Measurements from ENCODE around the gene CSNK2B. TPM values are rescaled to one million over a fixed set of nuclear protein-coding genes. Genes with fewer than 3 reads are reported as not detected.

Gene CSNK2B
- total and polyA plus RNA-seq, 7 experiments from 2014 or later: 101 to 275 (median 149) TPM

DNA sequence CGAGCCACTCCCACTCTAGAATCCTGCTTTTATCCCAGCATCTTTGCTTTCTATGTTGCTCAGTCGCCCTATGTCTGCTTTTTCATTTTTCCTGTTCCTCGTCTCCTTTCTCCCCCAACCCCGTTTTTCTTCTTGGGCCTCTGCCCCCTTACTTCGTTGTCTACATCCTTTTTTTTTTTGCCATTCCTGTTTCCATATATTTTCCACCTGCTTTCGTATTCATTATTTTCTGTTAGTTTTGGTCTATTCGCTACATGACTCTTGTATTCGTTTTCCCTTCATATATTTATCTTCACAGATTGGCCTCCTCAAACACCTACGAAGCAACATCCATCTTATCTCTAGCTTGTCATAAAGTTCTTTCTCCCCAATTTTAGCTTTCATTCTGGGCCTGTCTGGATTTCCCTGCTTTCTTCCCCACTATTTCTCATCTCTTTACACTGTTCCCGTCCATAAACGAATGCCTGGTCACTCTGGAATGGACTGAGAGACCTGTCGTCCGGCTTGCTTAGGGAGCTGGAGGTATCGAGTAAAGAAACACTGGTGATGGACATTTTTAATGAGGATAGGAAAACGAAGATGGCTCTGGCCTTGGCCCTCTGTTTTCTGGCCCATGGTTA, 44.5 kb upstream of the CSNK2B start:
- H3K4me1 ChIP-seq (ENCODE audit: control insufficient read depth in 2 of 2, insufficient read depth in 2 of 2, low read length in 2 of 2): peaks cover 9 to 14% of the 10 kb centered on the region in 2 donors
- intact Hi-C loops (cut with micrococcal nuclease): loop anchor here (2.0 to 5.0 kb wide), 10 partner anchors 17 to 1231 kb away; partner anchors contain the start of genes NELFE (in 2 of the 2), SKIC2 (in 2 of the 2), GNL1 (in 1 of the 2) and HSPA1B (in 1 of the 2)
- Mint-ChIP-seq H3K27me3 (no peaks in the 10 kb centered on the region), H3K9me3 (peaks cover 0 to 2% (median 0%) of the 10 kb centered on the region in 11 donors), H3K36me3 (peaks cover under 1 to 41% (median 10%) of the 10 kb centered on the region in 5 donors), H3K4me3 (peak overlapping the region; percentile 82 to 95 (median 93)), H3K4me1 (peaks cover 15 to 46% (median 41%) of the 10 kb centered on the region in 7 donors), H3K27ac (peak overlapping the region; percentile 90 to 98 (median 96))
- H3K4me3 ChIP-seq (ENCODE audit: low read length): peak overlapping the region; percentile 90
- H3K27me3 ChIP-seq (ENCODE audit: control insufficient read depth in 2 of 2, insufficient read depth in 2 of 2, low read length in 2 of 2): no peaks in the 10 kb centered on the region
- ChIA-PET CTCF (no interaction called here), POLR2A (interaction anchor here (0.6 to 66.4 kb wide), 15 partner anchors 15 to 338 kb away, joined by 3 to 3078 read pairs (median 5); partner anchors contain the start of genes APOM, ATP6V1G2, BAG6 and C6orf47)
- H3K9me3 ChIP-seq (ENCODE audit: control insufficient read depth in 2 of 3, low read length in 3 of 3): no peaks in the 10 kb centered on the region
- no peak for ATAC-seq
- DNase-seq: peak in 3 of 9 donors; percentile 15 to 29 (median 21)
- H3K36me3 ChIP-seq (ENCODE audit: control insufficient read depth in 2 of 3, insufficient read depth in 3 of 3, low read length in 3 of 3): peaks cover 12 to 31% (median 13%) of the 10 kb centered on the region in 3 experiments
- H3K27ac ChIP-seq (ENCODE audit: low read depth, low read length): peak overlapping the region; percentile 96

DNA sequence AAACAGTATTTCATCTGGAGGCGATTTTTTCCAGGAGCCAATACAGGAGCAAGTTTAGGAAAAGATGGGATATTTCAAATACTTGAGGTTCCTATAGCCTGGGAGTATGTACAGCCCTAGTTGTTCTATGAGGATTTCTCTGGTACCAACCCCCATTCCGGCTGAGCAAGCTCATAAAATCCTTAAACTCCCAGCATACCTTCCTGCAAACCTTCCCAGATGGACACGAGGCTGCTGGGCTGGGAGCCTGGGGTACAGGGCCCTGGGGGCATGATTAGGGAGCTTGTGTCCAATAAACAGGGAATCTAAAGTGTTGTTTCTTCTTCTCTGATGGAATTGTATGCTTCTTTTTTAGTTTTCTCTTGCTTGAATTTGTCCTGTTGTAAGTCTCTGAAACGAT, 43.9 kb upstream of the CSNK2B start:
- peaks cover 3 to 14% of the 10 kb centered on the region in 2 donors for H3K4me1 ChIP-seq (ENCODE audit: control insufficient read depth in 2 of 2, insufficient read depth in 2 of 2, low read length in 2 of 2)
- DNase-seq: no peak
- H3K36me3 Mint-ChIP-seq: peaks cover 4 to 41% (median 13%) of the 10 kb centered on the region in 5 donors
- H3K4me1 Mint-ChIP-seq: peaks cover 9 to 40% (median 35%) of the 10 kb centered on the region in 7 donors
- peak overlapping the region; percentile 82 to 95 (median 93) for H3K4me3 Mint-ChIP-seq
- no peaks in the 10 kb centered on the region for H3K27me3 Mint-ChIP-seq
- intact Hi-C loops (cut with micrococcal nuclease): loop anchor here (2.0 to 5.0 kb wide), 10 partner anchors 17 to 1230 kb away; partner anchors contain the start of genes NELFE (in 2 of the 2), SKIC2 (in 2 of the 2), GNL1 (in 1 of the 2) and HSPA1B (in 1 of the 2)
- H3K9me3 Mint-ChIP-seq: peaks cover 0 to 2% (median 0%) of the 10 kb centered on the region in 11 donors
- no peaks in the 10 kb centered on the region for H3K9me3 ChIP-seq (ENCODE audit: control insufficient read depth in 2 of 3, low read length in 3 of 3)
- H3K27ac Mint-ChIP-seq: peak overlapping the region; percentile 90 to 98 (median 96)
- H3K4me3 ChIP-seq (ENCODE audit: low read length): no peak overlapping the region
- H3K27ac ChIP-seq (ENCODE audit: low read depth, low read length): peak overlapping the region; percentile 96
- peaks cover 17 to 37% (median 18%) of the 10 kb centered on the region in 3 experiments for H3K36me3 ChIP-seq (ENCODE audit: control insufficient read depth in 2 of 3, insufficient read depth in 3 of 3, low read length in 3 of 3)
- ChIA-PET CTCF (interaction anchor here (0.8 kb wide), 1 partner anchor 125 kb away, joined by 3 read pairs; no protein-coding TSS in a partner anchor), POLR2A (interaction anchor here (0.6 to 66.4 kb wide), 15 partner anchors 16 to 338 kb away, joined by 3 to 3078 read pairs (median 4); partner anchors contain the start of genes APOM, ATP6V1G2, BAG6 and C6orf47)
- H3K27me3 ChIP-seq (ENCODE audit: control insufficient read depth in 2 of 2, insufficient read depth in 2 of 2, low read length in 2 of 2): no peaks in the 10 kb centered on the region
- ATAC-seq: no peak

- Histone ChIP-seq H3K4me3 (ENCODE audit: low read length) (no peak overlapping the region), H3K9me3 (ENCODE audit: control insufficient read depth in 2 of 3, low read length in 3 of 3) (no peaks in the 10 kb centered on the region), H3K27ac (ENCODE audit: low read depth, low read length) (peak overlapping the region; percentile 96), H3K27me3 (ENCODE audit: control insufficient read depth in 2 of 2, insufficient read depth in 2 of 2, low read length in 2 of 2) (no peaks in the 10 kb centered on the region), H3K36me3 (ENCODE audit: control insufficient read depth in 2 of 3, insufficient read depth in 3 of 3, low read length in 3 of 3) (peaks cover 20 to 44% (median 21%) of the 10 kb centered on the region in 3 experiments), H3K4me1 (ENCODE audit: control insufficient read depth in 2 of 2, insufficient read depth in 2 of 2, low read length in 2 of 2) (peaks cover 3 to 14% of the 10 kb centered on the region in 2 donors)
- Mint-ChIP-seq H3K27me3 (no peaks in the 10 kb centered on the region), H3K36me3 (peaks cover 4 to 46% (median 20%) of the 10 kb centered on the region in 5 donors), H3K9me3 (peaks cover 0 to 2% (median 0%) of the 10 kb centered on the region in 11 donors), H3K4me3 (peak overlapping the region in 5 of 10 donors; percentile 88 to 95 (median 93)), H3K4me1 (peaks cover 9 to 38% (median 34%) of the 10 kb centered on the region in 7 donors), H3K27ac (peak overlapping the region; percentile 66 to 98 (median 96))
- intact Hi-C loops (cut with micrococcal nuclease): loop anchor here (5.0 kb wide), 3 partner anchors 335 to 1230 kb away; partner anchors contain the start of genes GNL1 (in 1 of the 2), NELFE (in 1 of the 2), PRR3 (in 1 of the 2) and PSMB9 (in 1 of the 2)
- ChIA-PET POLR2A (interaction anchor here (0.6 to 66.4 kb wide), 9 partner anchors 12 to 296 kb away, joined by 3 to 3078 read pairs (median 5); partner anchors contain the start of genes ATP6V1G2, BAG6, DDX39B and HSPA1B), CTCF (interaction anchor here (0.8 kb wide), 1 partner anchor 126 kb away, joined by 3 read pairs; no protein-coding TSS in a partner anchor)
- DNase-seq (no peak), ATAC-seq (no peak)
These were observed 43.2 kb upstream of the CSNK2B start for GRCh38 chr6:31622684-31623091.

DNA sequence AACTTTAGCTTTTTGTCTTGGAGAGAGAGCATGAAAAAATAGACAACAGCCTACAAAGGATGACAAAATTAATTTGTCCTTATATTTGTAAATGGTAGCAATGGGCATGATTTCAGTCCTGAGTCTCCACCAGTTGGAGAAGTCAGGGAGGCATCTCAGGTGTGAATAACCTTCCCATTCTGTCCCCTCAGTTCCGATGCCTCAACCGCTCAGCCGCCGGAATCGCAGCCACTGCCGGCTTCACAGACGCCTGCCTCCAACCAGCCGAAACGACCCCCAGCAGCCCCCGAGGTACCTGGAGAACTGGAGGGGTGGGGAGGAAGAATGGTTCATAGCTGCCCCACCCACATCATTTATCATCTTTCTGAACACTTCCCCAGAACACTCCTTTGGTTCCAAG, 41.8 kb upstream of the CSNK2B start:
- H3K4me3 ChIP-seq (ENCODE audit: low read length): no peak overlapping the region
- H3K4me1 ChIP-seq (ENCODE audit: control insufficient read depth in 2 of 2, insufficient read depth in 2 of 2, low read length in 2 of 2): peaks cover 3 to 14% of the 10 kb centered on the region in 2 donors
- POLR2A ChIA-PET: interaction anchor here (66.4 kb wide), 1 partner anchor 60 kb away, joined by 3078 read pairs; the partner anchor contains the start of genes ATP6V1G2, DDX39B, LST1 and LTA
- Mint-ChIP-seq H3K4me1 (peaks cover 9 to 39% (median 30%) of the 10 kb centered on the region in 7 donors), H3K9me3 (peaks cover 0 to 2% (median 0%) of the 10 kb centered on the region in 11 donors), H3K4me3 (no peak overlapping the region), H3K27me3 (no peaks in the 10 kb centered on the region), H3K27ac (peak overlapping the region in 4 of 9 donors; percentile 5 to 74 (median 23)), H3K36me3 (peaks cover 4 to 48% (median 21%) of the 10 kb centered on the region in 5 donors)
- H3K9me3 ChIP-seq (ENCODE audit: control insufficient read depth in 2 of 3, low read length in 3 of 3): no peaks in the 10 kb centered on the region
- CTCF ChIA-PET: interaction anchor here (0.6 to 1.2 kb wide), 2 partner anchors 42 to 117 kb away, joined by 3 read pairs; partner anchors contain the start of gene LTB
- DNase-seq: no peak
- H3K27ac ChIP-seq (ENCODE audit: low read depth, low read length): no peak overlapping the region
- intact Hi-C loops (cut with micrococcal nuclease): loop anchor here (5.0 kb wide), 3 partner anchors 333 to 1228 kb away; partner anchors contain the start of genes GNL1 (in 1 of the 2), NELFE (in 1 of the 2), PRR3 (in 1 of the 2) and PSMB9 (in 1 of the 2)
- no peak for ATAC-seq
- peaks cover 20 to 57% (median 23%) of the 10 kb centered on the region in 3 experiments for H3K36me3 ChIP-seq (ENCODE audit: control insufficient read depth in 2 of 3, insufficient read depth in 3 of 3, low read length in 3 of 3)
- H3K27me3 ChIP-seq (ENCODE audit: control insufficient read depth in 2 of 2, insufficient read depth in 2 of 2, low read length in 2 of 2): no peaks in the 10 kb centered on the region

GRCh38 chr6:31626952-31627351, 38.9 kb upstream of the CSNK2B start:
- Mint-ChIP-seq H3K27ac (peak overlapping the region in 2 of 9 donors; percentile 1 to 34), H3K4me1 (peaks cover 0 to 28% (median 12%) of the 10 kb centered on the region in 7 donors), H3K4me3 (no peak overlapping the region), H3K36me3 (peaks cover 14 to 60% (median 26%) of the 10 kb centered on the region in 5 donors), H3K27me3 (no peaks in the 10 kb centered on the region), H3K9me3 (no peaks in the 10 kb centered on the region)
- H3K27ac ChIP-seq (ENCODE audit: low read depth, low read length): no peak overlapping the region
- DNase-seq (no peak), ATAC-seq (no peak)
- CTCF ChIA-PET: interaction anchor here (0.6 kb wide), 1 partner anchor 76 kb away, joined by 3 read pairs; no protein-coding TSS in a partner anchor
- H3K9me3 ChIP-seq (ENCODE audit: control insufficient read depth in 2 of 3, low read length in 3 of 3): no peaks in the 10 kb centered on the region
- intact Hi-C loops (cut with micrococcal nuclease): no loop called here
- no peaks in the 10 kb centered on the region for H3K27me3 ChIP-seq (ENCODE audit: control insufficient read depth in 2 of 2, insufficient read depth in 2 of 2, low read length in 2 of 2)
- H3K4me3 ChIP-seq (ENCODE audit: low read length): no peak overlapping the region
- peaks cover 20 to 86% (median 29%) of the 10 kb centered on the region in 3 experiments for H3K36me3 ChIP-seq (ENCODE audit: control insufficient read depth in 2 of 3, insufficient read depth in 3 of 3, low read length in 3 of 3)
- POLR2A ChIA-PET: interaction anchor here (0.7 to 66.4 kb wide), 5 partner anchors 13 to 268 kb away, joined by 3 to 3078 read pairs (median 4); partner anchors contain the start of genes ATP6V1G2, BAG6, DDX39B and LST1
- peaks cover 0 to 3% of the 10 kb centered on the region in 2 donors for H3K4me1 ChIP-seq (ENCODE audit: control insufficient read depth in 2 of 2, insufficient read depth in 2 of 2, low read length in 2 of 2)
